IMR-90 (cell line): Measurements from ENCODE around the gene BOD1. TPM values are rescaled to one million over a fixed set of nuclear protein-coding genes. Genes with fewer than 3 reads are reported as not detected.

Experiments
- ATAC-seq: fragments of 200-7000 bp; cut with Tn5 transposase; 2 replicates; pipeline ENCODE4 v1.9.1; 2020; ENCODE audit warnings: low read depth, mild to moderate bottlenecking, moderate library complexity
- BruUV-seq: library from RNA; stranded (reverse); fragments of 400-500 nt; replicated peaks from 2 replicates; lab custom pipeline; 2021; lab: Mats Ljungman, UMichigan
- CTCF ChIA-PET: fragments of 300-600 bp; formaldehyde crosslinking; extraction: SDS; loops from one replicate; lab custom pipeline; 2021; ENCODE audit warnings: antibody characterized with exemption; lab: Yijun Ruan, JAX
- POLR2A ChIA-PET: fragments of 300-600 bp; sonication (Branson Sonifier 250); formaldehyde crosslinking; loops from one replicate; lab custom pipeline; 2022; ENCODE audit warnings: antibody characterized with exemption; ENCODE audit not compliant: unreplicated experiment; lab: Charles Lee
- DNase-seq: peaks from one replicate; pipeline ENCODE4 v3.0.0; 2013
- H2AFZ ChIP-seq: replicated peaks from 2 replicates; pipeline ENCODE3; 2013; ENCODE audit warnings: low read length, mild to moderate bottlenecking; ENCODE audit not compliant: poor library complexity
- H2AK5ac ChIP-seq: 2 replicates; pipeline ENCODE4 v1.6.1; 2013; ENCODE audit warnings: low read depth, low read length, inconsistent platforms
- H2AK9ac ChIP-seq: replicated peaks from 2 replicates; pipeline ENCODE3; 2013; ENCODE audit warnings: mild to moderate bottlenecking, low read depth, low read length, moderate library complexity; ENCODE audit not compliant: poor library complexity
- H2BK120ac ChIP-seq: 2 replicates; pipeline ENCODE4 v1.6.1; 2013; ENCODE audit warnings: low read depth, low read length, inconsistent platforms
- H2BK15ac ChIP-seq: 3 replicates; pipeline ENCODE4 v1.6.1; 2013; ENCODE audit warnings: low read depth, low read length, inconsistent platforms
- H2BK20ac ChIP-seq: 2 replicates; pipeline ENCODE4 v1.6.1; 2013; ENCODE audit warnings: low read depth, mild to moderate bottlenecking, inconsistent platforms, low read length, moderate library complexity
- H2BK5ac ChIP-seq: 2 replicates; pipeline ENCODE4 v1.6.1; 2013; ENCODE audit warnings: mild to moderate bottlenecking, low read depth, low read length, inconsistent platforms; ENCODE audit not compliant: poor library complexity, severe bottlenecking
- H3K14ac ChIP-seq: replicated peaks from 2 replicates; pipeline ENCODE4 v1.6.1; 2013; ENCODE audit warnings: low read depth, low read length, inconsistent platforms
- H3K18ac ChIP-seq: 2 replicates; pipeline ENCODE4 v1.6.1; 2013; ENCODE audit warnings: low read depth, low read length, control low read depth
- H3K23ac ChIP-seq: 2 replicates; pipeline ENCODE4 v1.6.1; 2013; ENCODE audit warnings: low read depth, low read length, inconsistent platforms
- H3K27ac ChIP-seq: 2 replicates; pipeline ENCODE4 v1.5.1; 2013; ENCODE audit warnings: mild to moderate bottlenecking, control low read depth, low read length; ENCODE audit not compliant: insufficient read depth
- H3K27me3 ChIP-seq: 2 replicates; pipeline ENCODE4 v1.6.1; 2013; ENCODE audit warnings: low read length; ENCODE audit not compliant: control insufficient read depth, insufficient read depth
- H3K36me3 ChIP-seq: 2 replicates; pipeline ENCODE4 v1.6.1; 2013; ENCODE audit warnings: low read length, mixed read lengths; ENCODE audit not compliant: control insufficient read depth, insufficient read depth
- H3K4ac ChIP-seq: 2 replicates; pipeline ENCODE4 v1.6.1; 2013; ENCODE audit warnings: low read depth, low read length, inconsistent platforms
- H3K4me1 ChIP-seq: 2 replicates; pipeline ENCODE4 v1.6.1; 2013; ENCODE audit warnings: low read length, mixed read lengths; ENCODE audit not compliant: control insufficient read depth, insufficient read depth
- H3K4me2 ChIP-seq: 2 replicates; pipeline ENCODE4 v1.6.1; 2013; ENCODE audit warnings: low read depth, mild to moderate bottlenecking, control low read depth, low read length, moderate library complexity
- H3K4me3 ChIP-seq: 2 replicates; pipeline ENCODE4 v1.5.1; 2013; ENCODE audit warnings: low read depth, mild to moderate bottlenecking, control low read depth, low read length, moderate library complexity; ENCODE audit not compliant: insufficient read depth
- H3K56ac ChIP-seq: 2 replicates; pipeline ENCODE4 v1.6.1; 2013; ENCODE audit warnings: low read length, inconsistent platforms; ENCODE audit not compliant: insufficient read depth; ENCODE audit errors: extremely low read depth
- H3K79me1 ChIP-seq, 2 experiments: 2 replicates each; pipeline ENCODE4 v1.6.1; 2013; ENCODE audit warnings: low read length in 2 of 2, inconsistent platforms in 1 of 2, low read depth in 1 of 2
- H3K9ac ChIP-seq: 2 replicates; pipeline ENCODE4 v1.6.1; 2013; ENCODE audit warnings: low read depth, low read length, control low read depth
- H3K9me1 ChIP-seq: 2 replicates; pipeline ENCODE4 v1.6.1; 2013; ENCODE audit warnings: low read length, inconsistent platforms; ENCODE audit not compliant: insufficient read depth
- H3K9me3 ChIP-seq: 2 replicates; pipeline ENCODE4 v1.6.1; 2013; ENCODE audit warnings: low read length; ENCODE audit not compliant: control insufficient read depth, insufficient read depth
- H4K20me1 ChIP-seq: 2 replicates; pipeline ENCODE4 v1.6.1; 2013; ENCODE audit warnings: low read length, inconsistent platforms; ENCODE audit not compliant: insufficient read depth
- H4K5ac ChIP-seq: 2 replicates; pipeline ENCODE4 v1.6.1; 2013; ENCODE audit warnings: mild to moderate bottlenecking, low read depth, low read length, control low read depth
- H4K8ac ChIP-seq, 2 experiments: 2 replicates each; pipeline ENCODE4 v1.6.1; 2013; ENCODE audit warnings: low read depth in 2 of 2, low read length in 2 of 2, control low read depth in 1 of 2, inconsistent platforms in 1 of 2
- H4K91ac ChIP-seq: 2 replicates; pipeline ENCODE4 v1.6.1; 2013; ENCODE audit warnings: low read depth, low read length, inconsistent platforms; ENCODE audit not compliant: insufficient read depth
- CEBPB ChIP-seq: IDR thresholded peaks from 2 replicates; pipeline ENCODE4 v1.6.1; 2012; ENCODE audit warnings: low read depth, low read length, improper control_type of control experiment
- MAFK ChIP-seq: IDR thresholded peaks from 2 replicates; pipeline ENCODE4 v1.6.1; 2012; ENCODE audit warnings: low read depth, low read length, improper control_type of control experiment
- WGBS, 2 experiments: methylation state at CpG; one replicate each; pipeline versions ENCODE4 v1.1.5 to v1.1.7; 2013; ENCODE audit warnings: missing lambda C conversion rate in 2 of 2; ENCODE audit not compliant: insufficient read length in 1 of 2; ENCODE audit errors: extremely low coverage in 2 of 2; 5-methylcytosine and 5-hydroxymethylcytosine counted together
- dilution Hi-C: fragments of 300-500 bp; cut with HindIII; formaldehyde crosslinking; loops from one replicate; pipeline ENCODE4 v1.14.3; 2018; ENCODE audit warnings: low sequenced_read_pairs; ENCODE audit not compliant: unreplicated experiment
- in situ Hi-C: fragments of 300-500 bp; cut with MboI; formaldehyde crosslinking; loops from 3 replicates; pipeline ENCODE4 v1.14.3; 2019; ENCODE audit warnings: low sequenced_read_pairs, inconsistent platforms, mixed read lengths
- intact Hi-C: fragments of 100-400 bp; cut with micrococcal nuclease; formaldehyde crosslinking; loops from 2 replicates; pipeline ENCODE4 v1.10.0; 2022
- polyA plus RNA-seq, 3 experiments: library from polyadenylated mRNA; depleted of rRNA; stranded (reverse); fragments of >200 nt; gene quantifications; 2 replicates each; pipeline ENCODE4 v1.2.3, GENCODE V29; 2012; ENCODE audit warnings: low replicate concordance in 1 of 3
- total RNA-seq: library from RNA; depleted of rRNA; stranded (reverse); fragments of >200 nt; gene quantifications from 2 replicates; pipeline ENCODE4 v1.2.3, GENCODE V29; 2012

BOD1 gene
- total and polyA plus RNA-seq, 2 of the 4 experiments (the other 2 are of a cell fraction): 57.9 to 71.7 TPM

DNA sequence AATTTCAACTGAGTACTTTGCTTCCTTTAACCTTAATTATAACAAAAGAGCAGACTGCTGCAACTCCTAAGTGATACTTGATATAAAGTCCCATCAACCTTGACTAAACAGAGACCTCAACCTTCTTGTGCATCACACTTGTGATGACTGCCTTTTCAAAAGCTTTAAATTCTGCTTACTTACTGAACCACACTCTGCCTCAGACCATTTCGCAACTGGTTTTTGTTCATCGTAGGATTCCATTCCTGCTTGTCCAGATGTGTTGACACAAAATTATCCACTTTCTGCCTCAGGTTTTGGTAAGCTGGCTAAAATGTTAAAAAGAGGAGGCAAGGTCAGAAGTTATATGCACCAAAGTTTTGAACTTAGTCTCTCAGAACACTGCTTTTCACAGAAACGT lies 3.5 kb downstream of the BOD1 start:
- no peak overlapping the region for H2AK5ac ChIP-seq
- H4K20me1 ChIP-seq: peaks cover 46% of the 10 kb centered on the region
- peaks cover 49 to 75% of the 10 kb centered on the region in 2 experiments for H3K79me1 ChIP-seq
- no peak overlapping the region for H4K8ac ChIP-seq
- H4K91ac ChIP-seq: no peak overlapping the region
- no peak overlapping the region for H3K23ac ChIP-seq
- H3K27me3 ChIP-seq: no peaks in the 10 kb centered on the region
- H3K4me2 ChIP-seq: peak overlapping the region; percentile 30; the same call in 1 of the 2 replicates
- H3K9ac ChIP-seq: no peak overlapping the region
- no peak overlapping the region for H2AK9ac ChIP-seq
- no peak overlapping the region for H2BK15ac ChIP-seq
- TF ChIP-seq CEBPB (peak; percentile 94), MAFK (no peak)
- no peak overlapping the region for H3K14ac ChIP-seq
- no peak overlapping the region for H2BK20ac ChIP-seq
- ChIA-PET POLR2A (no interaction called here), CTCF (no interaction called here)
- dilution Hi-C loops: no loop called here
- H3K27ac ChIP-seq: no peak overlapping the region
- H3K56ac ChIP-seq: no peak overlapping the region
- H3K18ac ChIP-seq: no peak overlapping the region
- peaks cover 11% of the 10 kb centered on the region for H3K4me1 ChIP-seq
- peaks cover 24% of the 10 kb centered on the region for H3K36me3 ChIP-seq
- DNase-seq (peak; percentile 77), ATAC-seq (no peak)
- no peak overlapping the region for H2BK120ac ChIP-seq
- no peak overlapping the region for H3K4ac ChIP-seq
- no peak overlapping the region for H3K4me3 ChIP-seq
- in situ Hi-C loops: no loop called here
- no peak overlapping the region for H2BK5ac ChIP-seq
- peaks cover 16% of the 10 kb centered on the region for H3K9me1 ChIP-seq
- H2AFZ ChIP-seq: no peak overlapping the region
- intact Hi-C loops: loop anchor here (10.0 kb wide), 2 partner anchors 448 to 908 kb away; no protein-coding TSS in a partner anchor
- 83% methylated on average over 1 of the region's 3 CpGs; no CpG with 5 or more reads in 1 of the 2 experiments for WGBS, 2 experiments
- no TSS peak for BruUV-seq
- no peak overlapping the region for H4K5ac ChIP-seq
- H3K9me3 ChIP-seq: no peaks in the 10 kb centered on the region
